Stimulated activated naive CD4-positive, alpha-beta T cell (primary cell): ENCODE data around the gene ZIK1.

Experiments used
- DNase-seq, 6 experiments: peaks; one replicate each; lab custom pipeline; 2025; lab: John Stamatoyannopoulos, UW

Gene ZIK1

GRCh38 chr19:57583521-57584416, at the start of gene ZIK1:
Gene ZIK1 (plus strand): TSS chr19:57584145. CDS start chr19:57584357, 212 bp downstream.
- DNase-seq, result peak; percentile 75 to 88 (median 84)

GRCh38 chr19:57537953-57538547, 45.9 kb upstream of the ZIK1 start:
- no peak for DNase-seq

GRCh38 chr19:57546513-57546912, 37.4 kb upstream of the ZIK1 start:
- no peak for DNase-seq

- DNase-seq, result no peak
Observed at GRCh38 chr19:57552432-57552831, 31.5 kb upstream of the ZIK1 start.

GRCh38 chr19:57557659-57558058, 26.3 kb upstream of the ZIK1 start:
- DNase-seq, result no peak

- no peak for DNase-seq
Observed at GRCh38 chr19:57558525-57558924, 25.4 kb upstream of the ZIK1 start.

GRCh38 chr19:57559008-57559403, 24.9 kb upstream of the ZIK1 start:
- peak in 3 of 6 experiments; percentile 8 to 51 (median 26) for DNase-seq

GRCh38 chr19:57559404-57560025, 24.4 kb upstream of the ZIK1 start, which contains the start of gene ZNF550:
Gene ZNF550 (minus strand): TSS chr19:57559863. CDS start chr19:57559682, 181 bp downstream.
- DNase-seq, result peak; percentile 71 to 84 (median 78)

GRCh38 chr19:57560049-57560491, 23.9 kb upstream of the ZIK1 start:
- no peak for DNase-seq

- no peak for DNase-seq
Observed at GRCh38 chr19:57563547-57563946, 20.4 kb upstream of the ZIK1 start.

GRCh38 chr19:57566396-57567265, 17.3 kb upstream of the ZIK1 start:
- no peak for DNase-seq

- DNase-seq, result no peak
Observed at GRCh38 chr19:57570707-57571106, 13.2 kb upstream of the ZIK1 start.

GRCh38 chr19:57572415-57572947, 11.5 kb upstream of the ZIK1 start:
- no peak for DNase-seq

GRCh38 chr19:57576661-57577060, 7.3 kb upstream of the ZIK1 start:
- no peak for DNase-seq

GRCh38 chr19:57578487-57579205, 5.3 kb upstream of the ZIK1 start, which contains the start of gene ZNF416:
Gene ZNF416 (minus strand): TSS chr19:57578911. CDS start chr19:57578704, 207 bp downstream.
- DNase-seq, result peak; percentile 83 to 96 (median 95)

- DNase-seq, result no peak
Observed at GRCh38 chr19:57583104-57583520, 833 bp upstream of the ZIK1 start.

GRCh38 chr19:57587529-57587928, 3.6 kb downstream of the ZIK1 start:
- DNase-seq, result no peak

GRCh38 chr19:57599377-57599760, 15.4 kb downstream of the ZIK1 start:
- DNase-seq, result no peak

GRCh38 chr19:57599761-57600383, 15.9 kb downstream of the ZIK1 start, which contains the start of gene ZNF530:
Gene ZNF530 (plus strand): TSS chr19:57599885. CDS start chr19:57604346, 4,461 bp downstream.
- peak; percentile 42 to 79 (median 74) for DNase-seq

- DNase-seq, result no peak
Observed at GRCh38 chr19:57606931-57607330, 23.0 kb downstream of the ZIK1 start.
